ENCODE results near the gene HDAC1. TPM values are rescaled to one million over a fixed set of nuclear protein-coding genes. Genes with fewer than 3 reads are reported as not detected.

Gene HDAC1
- total and polyA plus RNA-seq, 2 of the 8 experiments (the other 6 are each of a cell fraction or from before 2014, with no cell fraction given), result 111 to 125 TPM

DNA sequence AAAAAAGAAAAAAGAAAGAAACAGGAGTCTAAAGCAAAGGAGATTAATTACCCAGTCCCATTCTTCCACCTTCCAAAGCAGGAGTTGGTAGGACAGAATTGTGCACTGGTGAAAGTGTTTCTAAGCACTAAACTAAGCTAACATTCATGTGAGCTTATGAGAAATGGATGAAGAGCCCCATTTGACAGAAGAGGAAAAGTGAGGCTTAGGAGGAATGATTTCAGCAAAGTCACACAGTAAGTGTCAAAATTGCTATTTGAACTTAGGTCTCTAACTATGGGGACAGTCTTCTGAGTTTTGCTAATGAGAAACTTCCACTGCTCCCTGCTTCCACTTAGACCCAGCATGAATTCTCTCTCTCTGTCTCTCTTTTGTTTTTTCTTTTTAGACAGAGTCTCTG is 22.1 kb upstream of the HDAC1 start:
- Histone ChIP-seq H3K23me2 (ENCODE audit: low read depth, low read length) (peaks cover 12% of the 10 kb centered on the region), H3K79me1 (ENCODE audit: low read depth, low read length) (no peaks in the 10 kb centered on the region), H3K36me3 (ENCODE audit: control insufficient read depth in 2 of 4, insufficient read depth in 4 of 4, low read length in 3 of 4) (no peaks in the 10 kb centered on the region), H3K56ac (replicated peaks; ENCODE audit: insufficient read length, low read depth, low read length) (no peak overlapping the region), H3K9me3 (ENCODE audit: insufficient read depth in 2 of 2, low read depth in 1 of 2, low read length in 1 of 2) (no peaks in the 10 kb centered on the region), H2AFZ (ENCODE audit: low read length) (no peak overlapping the region), H3K27ac (ENCODE audit: low read depth, low read length) (no peak overlapping the region), H3K27me3 (replicated peaks in 1 of 4; ENCODE audit: control insufficient read depth in 3 of 4, extremely low read depth in 1 of 4, insufficient read depth in 3 of 4, low read length in 3 of 4) (no peaks in the 10 kb centered on the region), H3K79me2 (ENCODE audit: control insufficient read depth in 1 of 2, insufficient read depth in 2 of 2, low read length in 2 of 2) (no peaks in the 10 kb centered on the region), H4K20me1 (replicated peaks in 1 of 2; ENCODE audit: control insufficient read depth in 1 of 2, insufficient read depth in 2 of 2, low read length in 2 of 2) (no peaks in the 10 kb centered on the region), H3K4me1 (replicated peaks in 1 of 4; ENCODE audit: control insufficient read depth in 3 of 4, insufficient read depth in 4 of 4, low read length in 3 of 4) (peaks cover 6 to 20% (median 14%) of the 10 kb centered on the region in 4 experiments), H2BK20ac (ENCODE audit: low read length) (0 out of 2 replicates have a peak overlapping the region, but pooled peaks have one; percentile 61), H3K18ac (ENCODE audit: extremely low read depth, low read length) (no peak overlapping the region), H3K4ac (replicated peaks; ENCODE audit: insufficient read length, low read depth, low read length) (no peak overlapping the region), H2BK120ac (replicated peaks; ENCODE audit: low read depth, low read length) (no peak overlapping the region), H3K4me3 (ENCODE audit: extremely low read depth in 1 of 4, insufficient read depth in 2 of 4, low read depth in 3 of 4, low read length in 4 of 4) (no peak overlapping the region), H4K91ac (replicated peaks; ENCODE audit: insufficient read length, low read length) (no peak overlapping the region), H2BK5ac (ENCODE audit: low read depth, low read length) (no peak overlapping the region), H2BK12ac (ENCODE audit: low read depth, low read length) (no peak overlapping the region), H4K8ac (ENCODE audit: extremely low read depth, insufficient read depth, low read length) (no peak overlapping the region), H2BK15ac (ENCODE audit: low read length) (no peak overlapping the region), H2AK5ac (ENCODE audit: low read depth, low read length) (no peak overlapping the region), H3K23ac (ENCODE audit: insufficient read length) (no peak overlapping the region), H3K14ac (ENCODE audit: insufficient read length) (no peak overlapping the region), H4K5ac (ENCODE audit: insufficient read length, low read depth, low read length) (no peak overlapping the region), H3K9ac (replicated peaks in 1 of 4; ENCODE audit: extremely low read depth in 1 of 4, low read depth in 3 of 4, low read length in 3 of 4) (no peak overlapping the region), H3K4me2 (ENCODE audit: insufficient read depth in 1 of 2, low read depth in 2 of 2, low read length in 2 of 2) (no peak overlapping the region)
- ChIA-PET POLR2A (ENCODE audit: partially characterized antibody) (no interaction called here), CTCF (ENCODE audit: partially characterized antibody) (no interaction called here)
- FAIRE-seq (no peak), DNase-seq (ENCODE audit: low read depth in 1 of 2, low spot score in 2 of 2) (no peak)
- TF ChIP-seq PHF8 (conservative IDR thresholded peaks at IDR 0.05; ENCODE audit: low read depth, low read length) (no peak), CBX8 (IDR thresholded peaks at IDR 0.05; ENCODE audit: borderline replicate concordance, low read depth, low read length) (no peak), BCL11A (IDR thresholded peaks at IDR 0.05; ENCODE audit: low read depth in 2 of 2, low read length in 2 of 2) (no peak), ZNF274 (IDR thresholded peaks at IDR 0.05; ENCODE audit: borderline replicate concordance, extremely low read depth, low read length) (no peak), CEBPB (IDR thresholded peaks at IDR 0.05; ENCODE audit: low read depth, low read length) (no peak), SIX5 (IDR thresholded peaks at IDR 0.05; ENCODE audit: low read depth, low read length) (no peak), HDAC6 (IDR thresholded peaks at IDR 0.05; ENCODE audit: low read depth, low read length) (no peak), NRF1 (IDR thresholded peaks at IDR 0.05; ENCODE audit: low read depth, low read length) (no peak), BRCA1 (IDR thresholded peaks at IDR 0.05; ENCODE audit: low read depth, low read length) (no peak), HDAC2 (IDR thresholded peaks at IDR 0.05; ENCODE audit: borderline replicate concordance in 1 of 2, low read depth in 2 of 2, low read length in 2 of 2) (no peak), SP2 (IDR thresholded peaks at IDR 0.05; ENCODE audit: low read length) (no peak), TAF1 (IDR thresholded peaks at IDR 0.05; ENCODE audit: low read depth, low read length) (no peak), RXRA (IDR thresholded peaks at IDR 0.05; ENCODE audit: insufficient read depth, low read depth, low read length) (no peak)
